Activated CD4-positive, alpha-beta memory T cell treated with anti-CD3 and anti-CD28 coated beads, Interleukin-2, amount 10 ng/mL, durations not matched to agents 7 days and 5 days (primary cell): ENCODE data around the gene TMOD3. TPM values are rescaled to one million over a fixed set of nuclear protein-coding genes. Genes with fewer than 3 reads are reported as not detected.
"Not testable (repeated sequence)": the region's sequence is repeated elsewhere in the genome, so short reads cannot be mapped to it uniquely, and the experiment has no call there.

Source experiments
- CTCF ChIA-PET: fragments of 350-600 bp; sonication (Branson Sonifier 250); formaldehyde crosslinking; loops from one replicate; lab custom pipeline; 2021; ENCODE audit warnings: antibody characterized with exemption, inconsistent platforms; lab: Charles Lee
- POLR2A ChIA-PET: fragments of 350-600 bp; sonication (Branson Sonifier 250); formaldehyde crosslinking; loops from one replicate; lab custom pipeline; 2021; ENCODE audit warnings: antibody characterized with exemption; lab: Charles Lee
- DNase-seq: peaks from one replicate; pipeline ENCODE4 v3.0.0-alpha.2; 2020
- H3K27ac Mint-ChIP-seq: one replicate; pipeline ENCODE4 v1.8.0; 2021; ENCODE audit warnings: mild to moderate bottlenecking, mixed read lengths
- H3K27me3 Mint-ChIP-seq: one replicate; pipeline ENCODE4 v1.8.0; 2021; ENCODE audit warnings: mixed read lengths
- H3K36me3 Mint-ChIP-seq: one replicate; pipeline ENCODE4 v1.8.0; 2021; ENCODE audit warnings: low read depth, mixed read lengths
- H3K4me1 Mint-ChIP-seq: one replicate; pipeline ENCODE4 v1.8.0; 2021; ENCODE audit warnings: mixed read lengths
- H3K4me3 Mint-ChIP-seq: one replicate; pipeline ENCODE4 v1.8.0; 2021; ENCODE audit warnings: mild to moderate bottlenecking, mixed read lengths
- H3K9me3 Mint-ChIP-seq: one replicate; pipeline ENCODE4 v1.8.0; 2021; ENCODE audit warnings: mixed read lengths
- total RNA-seq, 2 experiments: library from RNA; stranded (reverse); gene quantifications; one replicate each; pipeline ENCODE4 v1.2.3, GENCODE V29; 2021

TMOD3 gene
- total RNA-seq = 10 to 100 TPM; 77.5 to 79.6 TPM

DNA sequence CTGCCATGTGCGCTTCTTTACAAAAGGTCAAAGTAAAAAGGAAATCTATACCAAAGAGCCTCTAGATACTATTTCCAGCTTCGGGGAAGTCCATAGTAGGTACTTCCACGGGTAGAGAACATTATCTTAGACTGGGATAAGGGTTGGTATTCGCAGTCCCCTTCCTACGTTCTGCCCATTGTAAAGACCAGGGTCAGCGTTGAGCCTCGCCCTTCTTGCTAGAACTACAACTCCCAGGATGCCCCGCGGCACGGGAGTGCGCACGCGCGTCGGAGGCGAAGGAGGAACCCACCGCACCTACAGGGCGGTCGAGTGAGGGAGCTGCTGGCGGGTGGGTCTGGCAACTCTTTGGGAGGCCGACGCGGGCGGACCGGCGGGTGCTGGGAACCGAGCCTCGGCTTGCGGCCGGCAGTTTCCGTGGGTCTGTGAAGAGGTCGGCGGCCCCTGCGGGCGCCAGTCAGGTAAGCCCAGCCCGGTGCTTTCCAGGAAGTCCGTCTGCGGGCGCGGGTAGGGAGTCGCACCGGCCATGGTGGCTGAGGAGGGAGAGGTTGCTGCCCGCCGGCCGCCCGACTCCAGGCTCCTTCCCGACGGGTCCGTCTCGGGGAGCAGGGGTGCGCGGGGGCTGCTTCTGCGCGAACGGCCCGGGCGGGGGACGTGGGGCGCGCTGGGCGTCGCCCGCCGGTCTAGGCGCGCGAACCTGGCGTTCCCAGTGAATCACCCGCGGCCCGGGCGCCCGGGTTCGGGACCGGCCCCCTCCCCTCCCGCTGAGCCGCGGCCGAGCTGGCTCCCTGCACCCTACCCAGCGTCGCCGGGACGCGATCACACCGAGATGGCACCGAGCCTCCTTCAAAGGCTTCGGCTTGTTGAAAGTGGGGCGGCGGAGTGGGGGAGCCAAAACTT lies at the start of gene TMOD3:
TSS of gene TMOD3 (plus strand) at position 278 of the 900 bp plus-strand sequence. CDS start 33,232 bp downstream, outside the sequence.
- Mint-ChIP-seq H3K36me3 (peaks cover 7% of the 10 kb centered on the region), H3K4me1 (peaks cover 41% of the 10 kb centered on the region), H3K9me3 (no peaks in the 10 kb centered on the region), H3K27ac (peak within 1 kb of the TSS; percentile 97), H3K27me3 (peaks cover 9% of the 10 kb centered on the region), H3K4me3 (peak within 1 kb of the TSS; percentile 98)
- DNase-seq = peak; percentile 90
- CTCF ChIA-PET = interaction anchor here (1.1 to 1.4 kb wide), 3 partner anchors 10 to 59 kb away, joined by 3 to 5 read pairs (median 4); no protein-coding TSS in a partner anchor
- POLR2A ChIA-PET = interaction anchor here (0.6 to 2.4 kb wide), 13 partner anchors 9 to 637 kb away, joined by 3 to 16 read pairs (median 6); no protein-coding TSS in a partner anchor

DNA sequence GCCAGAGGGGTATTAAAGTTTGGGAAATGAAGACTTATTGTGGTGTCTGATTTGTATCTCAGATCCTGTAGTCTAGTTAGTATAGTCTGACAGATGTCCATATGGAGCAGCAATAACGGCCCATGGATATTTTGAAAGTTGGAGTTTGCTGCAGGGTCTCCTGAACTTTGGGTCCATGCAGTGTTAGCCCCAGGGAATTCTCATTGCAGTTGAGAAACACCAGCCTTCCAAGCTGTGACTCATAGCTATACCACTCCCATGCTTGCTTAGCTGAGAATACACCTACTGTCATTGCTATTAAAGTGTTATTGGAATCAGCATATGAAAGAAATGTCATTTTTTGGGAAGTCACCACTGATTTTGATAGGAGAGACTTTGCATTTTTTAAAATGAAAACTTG lies 48.8 kb upstream of the TMOD3 start:
- DNase-seq = no peak
- Mint-ChIP-seq H3K9me3 (peaks cover 4% of the 10 kb centered on the region), H3K36me3 (peaks cover 10% of the 10 kb centered on the region), H3K27me3 (no peaks in the 10 kb centered on the region), H3K27ac (no peak overlapping the region), H3K4me3 (no peak overlapping the region), H3K4me1 (peaks cover 4% of the 10 kb centered on the region)
- ChIA-PET CTCF (interaction anchor here (0.8 to 1.6 kb wide), 3 partner anchors 46 to 134 kb away, joined by 3 read pairs; no protein-coding TSS in a partner anchor), POLR2A (no interaction called here)

DNA sequence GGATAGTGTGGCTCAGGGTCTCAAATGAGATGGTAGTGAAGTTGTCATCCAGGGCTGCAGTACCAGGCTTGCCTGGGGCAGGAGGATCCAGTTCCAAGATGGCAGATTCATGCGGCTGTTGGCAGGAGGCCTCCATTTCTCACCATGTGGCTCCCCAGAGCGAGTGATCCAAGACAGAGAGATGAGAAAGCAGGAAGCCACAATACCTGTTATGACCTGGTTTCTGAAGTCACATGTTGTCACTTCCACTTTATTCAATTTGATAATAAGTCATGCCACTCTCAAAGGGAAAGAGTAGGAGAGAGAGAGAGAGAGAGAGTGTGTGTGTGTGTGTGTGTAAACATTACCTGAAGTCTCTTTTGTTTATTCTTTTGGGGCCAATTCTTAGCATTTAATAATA lies 47.9 kb upstream of the TMOD3 start:
- H3K36me3 Mint-ChIP-seq = peaks cover 10% of the 10 kb centered on the region
- H3K27ac Mint-ChIP-seq = no peak overlapping the region
- H3K4me1 Mint-ChIP-seq = no peaks in the 10 kb centered on the region
- POLR2A ChIA-PET = no interaction called here
- H3K4me3 Mint-ChIP-seq = no peak overlapping the region
- CTCF ChIA-PET = interaction anchor here (1.3 to 1.6 kb wide), 2 partner anchors 45 to 131 kb away, joined by 3 read pairs; no protein-coding TSS in a partner anchor
- no peak for DNase-seq
- no peaks in the 10 kb centered on the region for H3K27me3 Mint-ChIP-seq
- H3K9me3 Mint-ChIP-seq = peaks cover 4% of the 10 kb centered on the region

- no peaks in the 10 kb centered on the region for H3K4me1 Mint-ChIP-seq
- H3K27me3 Mint-ChIP-seq = no peaks in the 10 kb centered on the region
- ChIA-PET POLR2A (no interaction called here), CTCF (interaction anchor here (0.6 to 1.8 kb wide), 4 partner anchors 123 to 951 kb away, joined by 4 to 5 read pairs (median 4); no protein-coding TSS in a partner anchor)
- no peak overlapping the region for H3K27ac Mint-ChIP-seq
- no peak for DNase-seq
- no peak overlapping the region for H3K4me3 Mint-ChIP-seq
- peaks cover 10% of the 10 kb centered on the region for H3K36me3 Mint-ChIP-seq
- peaks cover 4% of the 10 kb centered on the region for H3K9me3 Mint-ChIP-seq
These were observed 47.0 kb upstream of the TMOD3 start for GRCh38 chr15:51782357-51782896.

DNA sequence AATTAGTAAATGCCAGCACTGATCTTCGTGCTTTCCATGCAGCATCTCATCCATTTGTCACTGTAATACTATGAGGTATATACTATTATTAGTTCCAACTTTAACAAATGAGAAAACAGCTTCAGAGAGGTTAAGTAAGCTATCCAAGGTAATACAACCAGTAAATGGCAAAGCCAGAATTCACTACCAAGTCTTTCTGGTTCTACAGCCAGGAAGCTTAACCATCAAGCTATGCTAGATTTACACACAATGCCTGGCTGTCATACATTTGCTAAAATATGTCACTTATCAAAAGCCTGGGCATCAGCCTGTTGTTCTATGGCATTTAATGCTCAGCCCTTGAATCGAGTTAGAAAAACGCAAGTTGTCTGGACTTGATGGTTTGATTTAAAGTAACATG lies 45.5 kb upstream of the TMOD3 start:
- Mint-ChIP-seq H3K4me1 (no peaks in the 10 kb centered on the region), H3K4me3 (no peak overlapping the region), H3K36me3 (peaks cover 10% of the 10 kb centered on the region), H3K27me3 (peaks cover 3% of the 10 kb centered on the region), H3K27ac (no peak overlapping the region), H3K9me3 (peaks cover 4% of the 10 kb centered on the region)
- POLR2A ChIA-PET = no interaction called here
- no peak for DNase-seq
- CTCF ChIA-PET = interaction anchor here (1.0 to 1.8 kb wide), 3 partner anchors 10 to 134 kb away, joined by 3 to 4 read pairs (median 3); no protein-coding TSS in a partner anchor

GRCh38 chr15:51787130-51787529 lies 42.3 kb upstream of the TMOD3 start:
- POLR2A ChIA-PET, DNase-seq, H3K27ac Mint-ChIP-seq, H3K4me1 Mint-ChIP-seq, H3K9me3 Mint-ChIP-seq, CTCF ChIA-PET, H3K4me3 Mint-ChIP-seq, H3K36me3 Mint-ChIP-seq: not testable (repeated sequence)
- H3K27me3 Mint-ChIP-seq = peaks cover 12% of the 10 kb centered on the region

DNA sequence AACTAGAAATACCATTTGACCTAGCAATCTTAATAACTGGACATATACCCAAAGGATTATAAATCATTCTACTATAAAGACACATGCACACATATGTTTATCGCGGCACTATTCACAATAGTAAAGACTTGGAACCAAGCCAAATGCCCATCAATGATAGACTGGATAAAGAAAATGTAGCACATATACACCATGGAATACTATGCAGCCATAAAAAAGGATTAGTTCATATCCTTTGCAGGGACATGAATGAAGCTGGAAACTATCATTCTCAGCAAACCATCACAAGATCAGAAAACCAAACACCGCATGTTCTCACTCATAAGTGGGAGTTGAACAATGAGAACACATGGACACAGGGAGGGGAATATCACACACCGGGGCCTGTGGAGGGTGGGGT lies 37.0 kb upstream of the TMOD3 start:
- POLR2A ChIA-PET, H3K27ac Mint-ChIP-seq, H3K9me3 Mint-ChIP-seq, DNase-seq, CTCF ChIA-PET, H3K4me3 Mint-ChIP-seq, H3K4me1 Mint-ChIP-seq, H3K36me3 Mint-ChIP-seq: not testable (repeated sequence)
- H3K27me3 Mint-ChIP-seq = peaks cover 12% of the 10 kb centered on the region

DNA sequence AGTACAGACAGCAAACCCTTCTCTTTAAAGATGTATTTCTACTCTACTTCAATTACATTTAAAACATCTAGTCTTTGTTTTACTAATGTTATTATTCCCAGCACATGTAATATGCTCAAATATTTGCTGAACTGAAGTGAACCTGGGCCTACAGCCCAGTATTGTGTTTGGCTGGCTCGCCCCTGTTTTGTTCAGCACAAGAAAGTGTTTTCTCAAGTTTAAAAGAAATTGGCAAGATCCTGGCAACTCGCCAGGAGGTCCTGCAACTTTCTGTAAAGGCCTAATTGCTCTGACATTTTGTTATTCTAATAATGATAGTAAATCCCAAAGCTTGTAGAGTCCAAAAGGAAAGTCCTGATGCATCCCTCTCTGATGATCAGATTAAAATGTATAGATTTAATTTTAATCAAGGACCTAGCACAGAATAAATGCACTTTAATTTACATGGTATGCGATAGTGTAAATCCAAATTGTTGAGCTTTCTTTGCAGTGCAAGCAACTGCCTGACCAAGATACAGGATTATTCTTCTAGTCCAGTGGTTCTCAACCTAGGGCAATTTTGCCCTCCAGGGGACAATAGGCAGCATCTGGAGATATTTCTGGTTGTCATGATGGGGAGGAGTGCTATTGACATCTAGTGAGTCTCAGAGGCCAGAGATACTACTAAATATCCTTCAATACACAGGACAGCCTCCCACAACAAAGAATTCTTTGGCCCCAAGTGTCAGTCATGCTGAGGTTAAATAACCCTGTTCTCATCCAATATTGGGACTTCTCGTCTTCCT lies 35.7 kb upstream of the TMOD3 start:
- CTCF ChIA-PET = no interaction called here
- Mint-ChIP-seq H3K9me3 (no peaks in the 10 kb centered on the region), H3K36me3 (no peaks in the 10 kb centered on the region), H3K4me3 (no peak overlapping the region), H3K27me3 (peaks cover 11% of the 10 kb centered on the region), H3K4me1 (peaks cover 9% of the 10 kb centered on the region), H3K27ac (no peak overlapping the region)
- DNase-seq = no peak
- POLR2A ChIA-PET = no interaction called here

GRCh38 chr15:51796847-51797401 lies 32.5 kb upstream of the TMOD3 start:
- H3K27ac Mint-ChIP-seq = no peak overlapping the region
- POLR2A ChIA-PET = no interaction called here
- H3K4me3 Mint-ChIP-seq = no peak overlapping the region
- H3K4me1 Mint-ChIP-seq = peaks cover 13% of the 10 kb centered on the region
- CTCF ChIA-PET = interaction anchor here (1.2 kb wide), 1 partner anchor 21 kb away, joined by 3 read pairs; no protein-coding TSS in a partner anchor
- no peaks in the 10 kb centered on the region for H3K27me3 Mint-ChIP-seq
- no peaks in the 10 kb centered on the region for H3K9me3 Mint-ChIP-seq
- no peaks in the 10 kb centered on the region for H3K36me3 Mint-ChIP-seq
- no peak for DNase-seq

- no peak for DNase-seq
- Mint-ChIP-seq H3K4me3 (no peak overlapping the region), H3K9me3 (no peaks in the 10 kb centered on the region), H3K4me1 (peaks cover 13% of the 10 kb centered on the region), H3K27ac (no peak overlapping the region), H3K36me3 (no peaks in the 10 kb centered on the region), H3K27me3 (no peaks in the 10 kb centered on the region)
- POLR2A ChIA-PET = no interaction called here
- CTCF ChIA-PET = no interaction called here
These were observed 31.2 kb upstream of the TMOD3 start for GRCh38 chr15:51798281-51798680.

DNA sequence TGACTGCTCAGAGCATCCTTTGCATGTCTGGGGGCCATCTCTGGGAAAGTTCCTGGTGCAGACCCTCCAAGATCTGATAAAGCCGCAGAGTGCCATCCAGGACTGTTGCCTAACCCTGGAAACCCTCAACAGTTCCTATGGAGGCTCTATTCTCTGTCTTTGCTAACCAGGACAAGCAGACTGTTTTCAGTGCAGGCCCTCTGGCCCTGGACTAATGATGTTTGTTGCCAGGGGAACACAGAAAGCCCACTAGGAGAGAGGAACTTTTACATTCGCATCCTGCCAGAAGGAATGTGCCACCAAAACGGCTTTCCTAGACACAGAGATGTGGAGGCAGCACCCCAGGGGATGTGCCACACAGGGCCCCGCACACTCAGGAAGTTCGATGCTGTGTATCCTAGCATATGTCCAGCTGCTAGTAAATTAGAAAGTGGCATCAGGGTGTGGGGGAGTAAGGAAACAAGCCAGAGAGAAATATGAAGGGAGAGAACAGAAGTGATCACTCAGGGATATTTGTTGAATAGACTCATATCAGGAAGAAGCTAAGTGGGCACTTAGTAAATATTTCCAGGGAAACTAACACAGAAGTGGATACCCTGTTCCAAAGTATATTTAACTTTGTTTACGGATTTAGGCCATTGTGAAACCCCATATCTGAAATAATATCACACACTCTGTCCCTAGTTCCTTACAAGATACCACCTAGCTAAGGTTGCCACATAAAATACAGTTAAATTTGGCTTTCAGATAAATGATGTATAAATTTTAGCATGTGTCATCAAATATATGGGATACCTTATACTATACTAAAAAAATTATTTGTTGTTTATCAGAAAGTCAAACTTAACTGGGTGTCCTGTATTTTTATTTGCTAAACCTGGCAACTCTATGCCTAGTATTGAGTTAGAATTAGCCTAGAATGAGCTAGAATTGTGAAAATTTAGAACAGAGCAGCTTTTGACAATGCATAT lies 29.9 kb upstream of the TMOD3 start:
- H3K4me3 Mint-ChIP-seq = no peak overlapping the region
- no peaks in the 10 kb centered on the region for H3K9me3 Mint-ChIP-seq
- no peak for DNase-seq
- ChIA-PET POLR2A (interaction anchor here (0.9 kb wide), 1 partner anchor 39 kb away, joined by 3 read pairs; no protein-coding TSS in a partner anchor), CTCF (interaction anchor here (0.9 kb wide), 1 partner anchor 23 kb away, joined by 3 read pairs; no protein-coding TSS in a partner anchor)
- no peaks in the 10 kb centered on the region for H3K27me3 Mint-ChIP-seq
- H3K27ac Mint-ChIP-seq = no peak overlapping the region
- peaks cover 13% of the 10 kb centered on the region for H3K4me1 Mint-ChIP-seq
- H3K36me3 Mint-ChIP-seq = no peaks in the 10 kb centered on the region
